Fibroblast of mammary gland (primary cell): ENCODE results near the gene NFAT5.
A peak's percentile ranks its signal among the peaks of the same experiment; 100 is the strongest.

ENCODE experiments used
- DNase-seq: peaks from one replicate; pipeline ENCODE4 v3.0.0-alpha.2; 2010; ENCODE audit warnings: low read depth
- H3K4me3 ChIP-seq: 2 replicates; pipeline ENCODE4 v1.5.1; 2011; ENCODE audit warnings: low read depth, mild to moderate bottlenecking, low read length, moderate library complexity; ENCODE audit not compliant: control insufficient read depth
- TF ChIP-seq, protein P1 (sequence below): conservative IDR thresholded peaks from 2 replicates; pipeline ENCODE4 v1.5.1; 2011; ENCODE audit warnings: low read depth, low read length, inconsistent platforms; ENCODE audit not compliant: control insufficient read depth, insufficient read depth

Gene NFAT5

GRCh38 chr16:69706256-69706974 lies 140.6 kb downstream of the NFAT5 start:
- peak; percentile 33 for DNase-seq
- no peak overlapping the region for H3K4me3 ChIP-seq
- TF ChIP-seq, protein P1, sequence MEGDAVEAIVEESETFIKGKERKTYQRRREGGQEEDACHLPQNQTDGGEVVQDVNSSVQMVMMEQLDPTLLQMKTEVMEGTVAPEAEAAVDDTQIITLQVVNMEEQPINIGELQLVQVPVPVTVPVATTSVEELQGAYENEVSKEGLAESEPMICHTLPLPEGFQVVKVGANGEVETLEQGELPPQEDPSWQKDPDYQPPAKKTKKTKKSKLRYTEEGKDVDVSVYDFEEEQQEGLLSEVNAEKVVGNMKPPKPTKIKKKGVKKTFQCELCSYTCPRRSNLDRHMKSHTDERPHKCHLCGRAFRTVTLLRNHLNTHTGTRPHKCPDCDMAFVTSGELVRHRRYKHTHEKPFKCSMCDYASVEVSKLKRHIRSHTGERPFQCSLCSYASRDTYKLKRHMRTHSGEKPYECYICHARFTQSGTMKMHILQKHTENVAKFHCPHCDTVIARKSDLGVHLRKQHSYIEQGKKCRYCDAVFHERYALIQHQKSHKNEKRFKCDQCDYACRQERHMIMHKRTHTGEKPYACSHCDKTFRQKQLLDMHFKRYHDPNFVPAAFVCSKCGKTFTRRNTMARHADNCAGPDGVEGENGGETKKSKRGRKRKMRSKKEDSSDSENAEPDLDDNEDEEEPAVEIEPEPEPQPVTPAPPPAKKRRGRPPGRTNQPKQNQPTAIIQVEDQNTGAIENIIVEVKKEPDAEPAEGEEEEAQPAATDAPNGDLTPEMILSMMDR: no peak

GRCh38 chr16:69706975-69707340 lies 141.2 kb downstream of the NFAT5 start:
- DNase-seq: no peak
- TF ChIP-seq, protein P1: no peak
- no peak overlapping the region for H3K4me3 ChIP-seq

DNA sequence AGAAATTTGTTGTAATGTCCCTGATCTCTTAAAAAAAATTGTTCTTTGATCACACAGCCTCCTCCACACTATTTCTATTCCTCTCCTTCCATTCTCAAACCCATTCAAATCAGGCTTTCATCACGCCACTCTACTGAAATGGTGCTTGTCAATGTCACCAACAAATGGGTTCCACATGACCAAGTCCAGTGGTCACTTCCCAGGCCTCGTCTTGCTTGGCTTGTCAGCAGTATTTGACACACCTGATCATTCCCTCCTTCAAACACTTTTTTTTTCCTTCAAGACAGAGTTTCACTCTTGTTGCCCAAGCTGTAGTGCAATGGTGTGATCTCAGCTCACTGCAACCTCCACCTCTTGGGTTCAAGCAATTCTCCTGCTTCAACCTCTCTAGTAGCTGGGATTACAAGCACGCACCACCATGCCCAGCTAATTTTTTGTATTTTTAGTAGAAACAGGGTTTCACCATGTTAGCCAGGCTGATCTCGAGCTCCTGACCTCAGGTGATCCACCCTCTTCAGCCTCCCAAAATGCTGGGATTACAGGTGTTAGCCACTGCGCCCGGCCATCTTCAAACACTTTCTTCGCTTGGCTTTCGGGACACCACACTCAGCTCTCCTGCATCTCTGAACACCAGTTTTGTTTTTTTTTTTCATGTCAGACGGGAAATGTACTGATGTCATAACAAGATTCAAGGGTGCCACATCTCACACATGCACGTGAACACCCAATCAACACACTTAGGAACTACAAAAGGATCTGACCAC lies 142.3 kb downstream of the NFAT5 start:
- TF ChIP-seq, protein P1: no peak
- DNase-seq: no peak
- H3K4me3 ChIP-seq: no peak overlapping the region

- peak; percentile 83 for DNase-seq
- no peak overlapping the region for H3K4me3 ChIP-seq
- TF ChIP-seq, protein P1: peak; percentile 57
These were observed 143.8 kb downstream of the NFAT5 start for GRCh38 chr16:69709456-69710084.

DNA sequence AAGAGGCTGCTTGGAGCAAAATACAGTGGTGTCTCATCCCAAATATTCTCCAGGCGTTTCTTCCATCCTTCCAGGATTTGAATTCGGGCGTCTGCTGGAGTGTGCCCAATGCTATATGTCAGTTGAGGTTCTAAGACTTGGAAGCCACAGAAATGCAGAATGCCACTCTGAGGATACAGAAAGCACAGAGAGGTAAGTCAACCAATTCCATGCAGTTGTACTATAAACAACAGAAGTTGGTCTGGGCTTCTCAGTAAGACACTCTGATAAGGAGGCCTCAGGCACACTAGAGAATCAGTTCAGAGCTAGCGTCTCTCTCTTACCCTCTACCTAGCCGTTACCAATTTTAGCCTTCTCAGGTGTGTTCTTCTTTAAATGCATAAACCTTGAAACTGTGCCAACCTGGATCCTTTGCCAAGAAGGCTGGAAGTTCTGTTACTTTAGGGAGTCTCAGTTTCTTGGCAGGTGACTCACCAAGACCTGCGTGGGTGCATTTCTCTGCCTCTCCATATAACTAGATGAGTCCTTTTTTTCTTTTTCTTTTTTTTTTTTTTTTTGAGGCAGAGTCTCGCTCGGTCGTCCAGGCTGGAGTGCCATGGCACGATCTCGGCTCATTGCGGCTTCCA lies 145.5 kb downstream of the NFAT5 start:
- DNase-seq: peak; percentile 95
- no peak overlapping the region for H3K4me3 ChIP-seq
- TF ChIP-seq, protein P1: no peak

GRCh38 chr16:69712277-69712676 lies 146.5 kb downstream of the NFAT5 start:
- no peak overlapping the region for H3K4me3 ChIP-seq
- DNase-seq: no peak
- TF ChIP-seq, protein P1: no peak
